Activated CD4-positive, alpha-beta T cell treated with anti-CD3 and anti-CD28 coated beads for 36 hours (primary cell): Measurements from ENCODE around the gene CGREF1. TPM values are rescaled to one million over a fixed set of nuclear protein-coding genes. Genes with fewer than 3 reads are reported as not detected.
A peak's percentile ranks its signal among the peaks of the same experiment; 100 is the strongest.

Source experiments
- ATAC-seq: fragments of 200-7000 bp; cut with Tn5 transposase; one replicate; pipeline ENCODE4 v1.10.0; 2021; ENCODE audit warnings: mild to moderate bottlenecking, moderate library complexity
- CTCF ChIA-PET: fragments of 350-600 bp; sonication (Branson Sonifier 250); formaldehyde crosslinking; loops from one replicate; lab custom pipeline; 2021; ENCODE audit warnings: antibody characterized with exemption; lab: Charles Lee
- POLR2A ChIA-PET: fragments of 350-600 bp; sonication (Branson Sonifier 250); formaldehyde crosslinking; loops from one replicate; lab custom pipeline; 2021; ENCODE audit warnings: antibody characterized with exemption, inconsistent platforms; lab: Charles Lee
- DNase-seq: peaks from one replicate; pipeline ENCODE4 v3.0.0-alpha.2; 2020
- H3K27ac Mint-ChIP-seq: one replicate; pipeline ENCODE4 v1.8.0; 2021; ENCODE audit warnings: mixed read lengths
- H3K27me3 Mint-ChIP-seq: one replicate; pipeline ENCODE4 v1.8.0; 2021; ENCODE audit warnings: mixed read lengths
- H3K36me3 Mint-ChIP-seq: one replicate; pipeline ENCODE4 v1.8.0; 2021; ENCODE audit warnings: low read depth, mixed read lengths
- H3K4me1 Mint-ChIP-seq: one replicate; pipeline ENCODE4 v1.8.0; 2021; ENCODE audit warnings: mixed read lengths
- H3K4me3 Mint-ChIP-seq: one replicate; pipeline ENCODE4 v1.8.0; 2021; ENCODE audit warnings: mild to moderate bottlenecking, moderate library complexity, mixed read lengths
- H3K9me3 Mint-ChIP-seq: one replicate; pipeline ENCODE4 v1.8.0; 2021; ENCODE audit warnings: low read depth, mixed read lengths
- intact Hi-C, 2 experiments: fragments of 100-400 bp; cut with DNase I in 1 of 2; cut with micrococcal nuclease in 1 of 2; formaldehyde crosslinking; loops; one replicate each; pipeline versions ENCODE4 v1.14.2 to v1.15.1; 2022 to 2024; cut with DNase I, micrococcal nuclease
- total RNA-seq, 2 experiments: library from RNA; stranded (reverse); gene quantifications; one replicate each; pipeline ENCODE4 v1.2.3, GENCODE V29; 2021

CGREF1 gene
- total RNA-seq, 2 experiments from 2014 or later: 6.4 to 7.0 TPM

DNA sequence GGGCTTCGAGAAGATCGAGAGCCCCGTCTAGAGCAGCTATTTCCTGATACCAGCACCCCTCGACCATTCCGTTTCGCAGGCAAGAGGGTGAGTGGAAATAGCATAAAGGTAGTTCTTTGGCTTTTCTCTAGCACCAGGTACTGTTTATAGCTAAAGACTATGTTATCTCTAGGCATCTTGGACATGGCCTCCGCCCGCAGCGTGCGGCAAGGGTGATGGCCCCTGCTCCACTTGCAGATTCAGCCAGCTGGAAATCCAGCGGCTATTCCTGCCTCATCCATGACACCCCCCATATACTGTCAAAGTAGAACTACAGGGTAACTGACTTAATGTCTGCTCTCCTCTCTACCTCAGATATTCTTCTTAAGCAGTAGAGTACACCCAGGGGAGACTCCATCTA lies 64.2 kb downstream of the CGREF1 start:
- H3K27ac Mint-ChIP-seq: no peak overlapping the region
- ChIA-PET CTCF (no interaction called here), POLR2A (interaction anchor here (0.7 kb wide), 1 partner anchor 17 kb away, joined by 3 read pairs; the partner anchor contains the start of gene OST4)
- peaks cover 12% of the 10 kb centered on the region for H3K4me1 Mint-ChIP-seq
- H3K27me3 Mint-ChIP-seq: peaks cover 4% of the 10 kb centered on the region
- ATAC-seq (no peak), DNase-seq (no peak)
- peaks cover 15% of the 10 kb centered on the region for H3K36me3 Mint-ChIP-seq
- H3K4me3 Mint-ChIP-seq: no peak overlapping the region
- H3K9me3 Mint-ChIP-seq: peaks cover 2% of the 10 kb centered on the region
- intact Hi-C loops: loop anchor here in 1 of 2 experiments (5.0 to 10.0 kb wide), 2 partner anchors 707 to 1840 kb away; partner anchors contain the start of genes ADGRF3, SELENOI and WDR43

DNA sequence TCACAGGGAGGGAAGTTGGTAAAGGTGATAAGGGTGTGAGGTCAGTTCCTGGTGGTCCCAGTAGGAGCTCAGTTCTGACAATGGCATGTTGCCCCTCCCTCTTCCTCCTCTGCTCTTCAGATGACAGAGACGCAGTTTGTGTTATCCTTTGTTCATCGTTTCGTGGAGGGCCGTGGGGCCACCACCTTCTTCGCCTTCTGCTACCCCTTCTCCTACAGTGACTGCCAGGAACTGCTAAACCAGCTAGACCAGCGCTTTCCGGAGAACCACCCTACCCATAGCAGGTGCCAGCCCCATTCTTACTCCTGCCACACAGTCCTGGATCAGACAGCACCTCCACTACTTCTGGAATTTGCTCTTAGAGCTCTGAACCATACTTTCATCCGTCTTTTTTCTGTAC lies 65.2 kb downstream of the CGREF1 start:
- Mint-ChIP-seq H3K4me1 (peaks cover 16% of the 10 kb centered on the region), H3K27me3 (peaks cover 4% of the 10 kb centered on the region), H3K36me3 (peaks cover 15% of the 10 kb centered on the region), H3K4me3 (no peak overlapping the region), H3K9me3 (peaks cover 2% of the 10 kb centered on the region), H3K27ac (no peak overlapping the region)
- ChIA-PET CTCF (interaction anchor here (0.7 kb wide), 1 partner anchor 1353 kb away, joined by 3 read pairs; no protein-coding TSS in a partner anchor), POLR2A (interaction anchor here (0.6 kb wide), 1 partner anchor 433 kb away, joined by 3 read pairs; no protein-coding TSS in a partner anchor)
- intact Hi-C loops: loop anchor here in 1 of 2 experiments (5.0 to 10.0 kb wide), 2 partner anchors 706 to 1841 kb away; partner anchors contain the start of genes ADGRF3, SELENOI and WDR43
- DNase-seq: no peak
- ATAC-seq: no peak

DNA sequence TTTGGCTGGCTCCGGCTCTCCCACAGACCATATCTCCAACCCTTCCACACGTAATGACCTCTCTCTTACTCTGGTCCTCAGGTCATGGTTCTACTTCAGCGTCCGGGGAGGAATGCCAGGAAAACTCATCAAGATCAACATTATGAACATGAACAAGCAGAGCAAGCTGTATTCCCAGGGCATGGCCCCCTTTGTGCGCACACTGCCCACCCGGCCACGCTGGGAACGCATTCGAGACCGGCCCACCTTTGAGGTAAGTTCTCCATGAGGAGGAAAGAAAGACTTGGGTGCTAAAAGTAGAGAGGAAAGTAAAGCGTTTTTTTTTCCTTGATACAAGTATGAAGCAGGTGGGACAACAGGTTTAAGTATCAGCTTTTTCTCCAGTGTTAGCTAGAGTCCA lies 65.6 kb downstream of the CGREF1 start:
- POLR2A ChIA-PET: no interaction called here
- intact Hi-C loops: loop anchor here in 1 of 2 experiments (5.0 to 10.0 kb wide), 2 partner anchors 706 to 1841 kb away; partner anchors contain the start of genes ADGRF3, SELENOI and WDR43
- peaks cover 2% of the 10 kb centered on the region for H3K9me3 Mint-ChIP-seq
- H3K4me3 Mint-ChIP-seq: no peak overlapping the region
- H3K27me3 Mint-ChIP-seq: peaks cover 4% of the 10 kb centered on the region
- H3K4me1 Mint-ChIP-seq: peaks cover 16% of the 10 kb centered on the region
- CTCF ChIA-PET: no interaction called here
- no peak overlapping the region for H3K27ac Mint-ChIP-seq
- DNase-seq (no peak), ATAC-seq (no peak)
- H3K36me3 Mint-ChIP-seq: peaks cover 15% of the 10 kb centered on the region

DNA sequence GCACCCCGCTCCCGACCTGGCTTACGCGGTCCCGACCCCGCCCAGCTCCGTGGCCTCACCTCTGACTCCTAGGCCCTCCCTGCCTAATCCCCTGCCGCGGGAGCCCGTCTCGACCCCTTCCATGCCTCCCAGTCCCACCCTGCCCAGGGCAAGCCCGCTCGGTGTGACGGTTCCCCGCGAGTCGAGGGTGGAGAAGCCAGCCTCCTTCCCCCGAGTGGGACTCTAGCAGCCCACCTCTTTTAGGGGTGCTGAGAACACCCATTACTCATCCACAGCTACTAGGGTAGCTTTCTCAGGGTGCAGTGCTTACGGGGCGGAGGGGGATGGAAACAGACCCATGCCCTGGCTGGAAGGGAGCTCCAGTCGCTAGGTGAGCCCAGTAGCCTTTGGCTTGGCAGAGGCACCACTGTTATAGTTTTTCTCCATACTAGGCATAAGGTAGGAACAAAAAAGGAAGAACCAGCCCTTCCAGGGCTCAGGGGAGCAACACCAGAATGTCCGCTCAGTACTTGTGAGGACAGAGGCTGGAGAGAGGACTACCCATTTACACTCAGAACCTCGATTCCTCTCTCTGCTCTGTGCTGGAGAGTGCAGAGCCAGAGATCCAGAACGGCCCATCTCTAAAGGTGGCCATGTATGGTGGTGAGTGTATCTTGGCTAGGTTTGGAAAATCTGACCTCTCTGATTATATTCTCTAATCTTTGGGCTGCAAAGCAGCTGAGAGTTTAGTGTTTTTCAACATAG lies 66.9 kb downstream of the CGREF1 start:
- Mint-ChIP-seq H3K27me3 (peaks cover 4% of the 10 kb centered on the region), H3K36me3 (peaks cover 15% of the 10 kb centered on the region), H3K9me3 (peaks cover 2% of the 10 kb centered on the region), H3K4me3 (peak overlapping the region; percentile 90), H3K27ac (peak overlapping the region; percentile 64), H3K4me1 (peaks cover 18% of the 10 kb centered on the region)
- intact Hi-C loops: loop anchor here (1.0 to 10.0 kb wide), 15 partner anchors 19 to 1843 kb away; partner anchors contain the start of genes KHK (in 2 of the 2), ADGRF3 (in 1 of the 2), ATRAID (in 1 of the 2) and EIF2B4 (in 1 of the 2)
- DNase-seq (no peak), ATAC-seq (no peak)
- ChIA-PET CTCF (interaction anchor here (0.7 to 3.1 kb wide), 10 partner anchors 10 to 90 kb away, joined by 3 to 30 read pairs (median 7); partner anchors contain the start of genes KHK and OST4), POLR2A (interaction anchor here (0.6 to 2.0 kb wide), 5 partner anchors 13 to 29 kb away, joined by 4 to 15 read pairs (median 6); partner anchors contain the start of gene OST4)

DNA sequence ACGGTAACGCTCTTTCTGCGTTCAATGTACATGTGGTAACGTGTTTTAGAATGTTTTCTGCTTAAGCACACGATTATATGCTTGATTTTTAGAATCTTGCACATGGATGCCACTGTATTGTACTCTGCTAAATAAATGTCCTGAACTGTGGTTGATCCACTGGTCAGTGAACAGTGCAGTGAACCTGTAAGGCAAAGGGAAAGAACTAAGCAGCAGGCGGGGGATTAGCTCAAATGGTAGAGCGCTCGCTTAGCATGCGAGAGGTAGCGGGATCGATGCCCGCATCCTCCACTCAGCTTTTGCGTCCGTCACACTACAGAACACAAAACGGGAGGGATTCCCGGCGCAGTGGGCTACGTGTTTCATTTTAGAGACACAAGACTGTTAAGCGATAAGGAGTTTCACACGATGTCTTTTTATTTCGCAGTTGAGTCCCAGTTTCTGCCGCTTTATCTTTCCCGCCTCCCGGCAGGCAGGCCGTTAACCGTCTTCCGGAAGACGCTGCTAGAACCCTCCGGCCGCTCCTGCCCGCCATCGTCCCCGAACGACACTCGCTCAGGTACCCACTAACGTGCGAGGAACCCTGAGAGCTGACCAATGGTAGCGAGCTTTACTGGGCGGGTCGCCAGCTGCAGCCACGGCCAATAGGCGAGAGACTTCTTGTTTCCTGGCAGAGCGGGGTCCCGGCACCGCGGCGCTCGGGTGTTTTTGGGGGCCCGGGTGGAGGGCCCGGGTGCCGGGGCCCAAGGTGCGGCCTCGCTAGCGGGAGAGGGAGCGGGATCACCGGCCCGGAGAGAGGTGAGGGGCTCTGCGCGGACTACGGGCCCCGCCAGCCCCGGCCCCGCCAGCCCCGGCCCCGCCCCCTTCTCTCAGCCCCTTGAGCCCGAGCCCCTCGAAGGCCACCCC lies 67.7 kb downstream of the CGREF1 start, which contains the start of gene AGBL5:
TSS of gene AGBL5 (plus strand) at position 673 of the 906 bp plus-strand sequence. CDS start 1,291 bp downstream, outside the sequence.
- intact Hi-C loops: loop anchor here (1.0 to 10.0 kb wide), 18 partner anchors 19 to 1844 kb away; partner anchors contain the start of genes KHK (in 2 of the 2), OST4 (in 2 of the 2), TMEM214 (in 2 of the 2) and ABHD1 (in 1 of the 2)
- POLR2A ChIA-PET: interaction anchor here (0.6 to 2.8 kb wide), 11 partner anchors 10 to 35 kb away, joined by 3 to 15 read pairs (median 4); partner anchors contain the start of genes KHK, OST4 and TMEM214
- H3K4me3 Mint-ChIP-seq: peak within 1 kb of the TSS; percentile 90

More for the DNA sequence above, 67.7 kb downstream of the CGREF1 start, which contains the start of gene AGBL5:
- Mint-ChIP-seq H3K4me1 (peaks cover 18% of the 10 kb centered on the region), H3K9me3 (peaks cover 2% of the 10 kb centered on the region), H3K27me3 (peaks cover 4% of the 10 kb centered on the region), H3K27ac (peak within 1 kb of the TSS; percentile 98), H3K36me3 (peaks cover 15% of the 10 kb centered on the region)
- DNase-seq: peak; percentile 97
- ATAC-seq: peak; percentile 72
- CTCF ChIA-PET: interaction anchor here (0.6 to 3.1 kb wide), 21 partner anchors 10 to 1634 kb away, joined by 3 to 30 read pairs (median 5); partner anchors contain the start of genes GTF3C2, KHK, OST4 and PREB

Other genes with a start within 250 kb of the CGREF1 start
- 1 to 10 TPM; 3.2 to 4.1 TPM for gene MAPRE3, start 148.5 kb downstream of the CGREF1 start, total RNA-seq
- gene TMEM214, start 86.2 kb downstream of the CGREF1 start, total RNA-seq: 10 to 100 TPM; 54.1 to 69.1 TPM
- 10 to 100 TPM; 12.5 to 14.5 TPM for gene AGBL5, start 67.5 kb downstream of the CGREF1 start, total RNA-seq
- 100 to 1,000 TPM; 305 to 406 TPM for gene OST4, start 47.5 kb downstream of the CGREF1 start, total RNA-seq
- under 1 TPM; 0.40 to 0.46 TPM for gene EMILIN1, start 40.5 kb downstream of the CGREF1 start, total RNA-seq
- gene KHK, start 32.4 kb downstream of the CGREF1 start, total RNA-seq: 10 to 100 TPM; 10.6 to 12.7 TPM
- gene ABHD1, start 4.7 kb upstream of the CGREF1 start, total RNA-seq: under 1 TPM; 0.39 to 0.65 TPM
- gene PREB, start 15.5 kb upstream of the CGREF1 start, total RNA-seq: 10 to 100 TPM; 59.7 to 59.9 TPM
- gene PRR30, start 20.3 kb upstream of the CGREF1 start, total RNA-seq: not detected
- gene TCF23, start 29.9 kb upstream of the CGREF1 start, total RNA-seq: under 1 TPM in 1 of 2 experiments, not detected in 1; 0.02 TPM
- gene ATRAID, start 92.9 kb upstream of the CGREF1 start, total RNA-seq: 10 to 100 TPM; 69.9 to 83.4 TPM
- 10 to 100 TPM; 27.3 to 34.9 TPM for gene SLC5A6, start 93.1 kb upstream of the CGREF1 start, total RNA-seq
- gene CAD, start 98.2 kb upstream of the CGREF1 start, total RNA-seq: 100 to 1,000 TPM; 107 to 147 TPM
- gene SLC30A3, start 143.9 kb upstream of the CGREF1 start, total RNA-seq: under 1 TPM; 0.53 to 0.86 TPM
- gene DNAJC5G, start 156.3 kb upstream of the CGREF1 start, total RNA-seq: not detected
- gene TRIM54, start 163.3 kb upstream of the CGREF1 start, total RNA-seq: under 1 TPM; 0.09 to 0.11 TPM
- 1 to 10 TPM; 1.4 to 1.5 TPM for gene UCN, start 189.3 kb upstream of the CGREF1 start, total RNA-seq
- 100 to 1,000 TPM in 1 of 2 experiments, 10 to 100 TPM in 1; 93.4 to 103 TPM for gene MPV17, start 204.0 kb upstream of the CGREF1 start, total RNA-seq
- 10 to 100 TPM; 60.3 to 70.2 TPM for gene GTF3C2, start 237.6 kb upstream of the CGREF1 start, total RNA-seq